ENCODE data around the gene ANK2. TPM values are rescaled to one million over a fixed set of nuclear protein-coding genes. Genes with fewer than 3 reads are reported as not detected.
"Not testable (repeated sequence)": the region's sequence is repeated elsewhere in the genome, so short reads cannot be mapped to it uniquely, and the experiment has no call there.

The ANK2 gene
- total and polyA plus RNA-seq, 4 donors = 231 to 512 (median 262) TPM

GRCh38 chr4:113170805-113171468 is 121.5 kb downstream of the ANK2 start:
- Histone ChIP-seq H3K36me3 (ENCODE audit: control insufficient read depth, insufficient read depth, low read length) (peaks cover 2% of the 10 kb centered on the region), H3K9me3 (ENCODE audit: control insufficient read depth, insufficient read depth, low read length) (no peaks in the 10 kb centered on the region), H3K4me1 (ENCODE audit: control insufficient read depth, insufficient read depth, low read length) (no peaks in the 10 kb centered on the region), H3K4me3 (ENCODE audit: low read depth, low read length) (no peak overlapping the region), H3K27me3 (ENCODE audit: control insufficient read depth, insufficient read depth, low read length) (no peaks in the 10 kb centered on the region), H3K27ac (ENCODE audit: low read depth, low read length) (peak overlapping the region; percentile 41)
- WGBS (ENCODE audit: insufficient coverage) = no CpG with 5 or more reads among the region's 2 CpGs
- no peak for DNase-seq (ENCODE audit: low read depth in 4 of 6, low spot score in 6 of 6)

- 82% methylated on average over 2 of the region's 5 CpGs for WGBS (ENCODE audit: insufficient coverage)
- Histone ChIP-seq H3K27me3 (ENCODE audit: control insufficient read depth, insufficient read depth, low read length) (no peaks in the 10 kb centered on the region), H3K4me3 (ENCODE audit: low read depth, low read length) (no peak overlapping the region), H3K4me1 (ENCODE audit: control insufficient read depth, insufficient read depth, low read length) (no peaks in the 10 kb centered on the region), H3K36me3 (ENCODE audit: control insufficient read depth, insufficient read depth, low read length) (peaks cover 4% of the 10 kb centered on the region), H3K27ac (ENCODE audit: low read depth, low read length) (no peak overlapping the region), H3K9me3 (ENCODE audit: control insufficient read depth, insufficient read depth, low read length) (no peaks in the 10 kb centered on the region)
- DNase-seq (ENCODE audit: low read depth in 4 of 6, low spot score in 6 of 6) = no peak
Observed at GRCh38 chr4:113173126-113173792, 123.8 kb downstream of the ANK2 start.

GRCh38 chr4:113173793-113174264 is 124.4 kb downstream of the ANK2 start:
- H3K4me3 ChIP-seq (ENCODE audit: low read depth, low read length) = no peak overlapping the region
- H3K36me3 ChIP-seq (ENCODE audit: control insufficient read depth, insufficient read depth, low read length) = peaks cover 5% of the 10 kb centered on the region
- 20% methylated on average over 1 of the region's 3 CpGs for WGBS (ENCODE audit: insufficient coverage)
- no peak overlapping the region for H3K27ac ChIP-seq (ENCODE audit: low read depth, low read length)
- H3K4me1 ChIP-seq (ENCODE audit: control insufficient read depth, insufficient read depth, low read length) = no peaks in the 10 kb centered on the region
- H3K27me3 ChIP-seq (ENCODE audit: control insufficient read depth, insufficient read depth, low read length) = no peaks in the 10 kb centered on the region
- peak in 1 of 6 donors; percentile 28 for DNase-seq (ENCODE audit: low read depth in 4 of 6, low spot score in 6 of 6)
- no peaks in the 10 kb centered on the region for H3K9me3 ChIP-seq (ENCODE audit: control insufficient read depth, insufficient read depth, low read length)

GRCh38 chr4:113179091-113179490 is 129.6 kb downstream of the ANK2 start:
- Histone ChIP-seq H3K4me1 (ENCODE audit: control insufficient read depth, insufficient read depth, low read length) (no peaks in the 10 kb centered on the region), H3K36me3 (ENCODE audit: control insufficient read depth, insufficient read depth, low read length) (peaks cover 5% of the 10 kb centered on the region), H3K4me3 (ENCODE audit: low read depth, low read length) (no peak overlapping the region), H3K9me3 (ENCODE audit: control insufficient read depth, insufficient read depth, low read length) (no peaks in the 10 kb centered on the region), H3K27me3 (ENCODE audit: control insufficient read depth, insufficient read depth, low read length) (no peaks in the 10 kb centered on the region), H3K27ac (ENCODE audit: low read depth, low read length) (no peak overlapping the region)
- DNase-seq (ENCODE audit: low read depth in 4 of 6, low spot score in 6 of 6) = peak in 1 of 6 donors; percentile 35
- no CpG with 5 or more reads among the region's 1 CpG for WGBS (ENCODE audit: insufficient coverage)

- no CpG with 5 or more reads among the region's 2 CpGs for WGBS (ENCODE audit: insufficient coverage)
- Histone ChIP-seq H3K27ac (ENCODE audit: low read depth, low read length) (no peak overlapping the region), H3K36me3 (ENCODE audit: control insufficient read depth, insufficient read depth, low read length) (peaks cover 5% of the 10 kb centered on the region), H3K4me3 (ENCODE audit: low read depth, low read length) (no peak overlapping the region), H3K27me3 (ENCODE audit: control insufficient read depth, insufficient read depth, low read length) (no peaks in the 10 kb centered on the region), H3K4me1 (ENCODE audit: control insufficient read depth, insufficient read depth, low read length) (no peaks in the 10 kb centered on the region), H3K9me3 (ENCODE audit: control insufficient read depth, insufficient read depth, low read length) (peaks cover 2% of the 10 kb centered on the region)
- no peak for DNase-seq (ENCODE audit: low read depth in 4 of 6, low spot score in 6 of 6)
Observed at GRCh38 chr4:113179996-113180395, 130.5 kb downstream of the ANK2 start.

GRCh38 chr4:113181289-113182007 is 132.0 kb downstream of the ANK2 start:
- H3K4me1 ChIP-seq (ENCODE audit: control insufficient read depth, insufficient read depth, low read length) = no peaks in the 10 kb centered on the region
- DNase-seq (ENCODE audit: low read depth in 4 of 6, low spot score in 6 of 6) = no peak
- peaks cover 2% of the 10 kb centered on the region for H3K36me3 ChIP-seq (ENCODE audit: control insufficient read depth, insufficient read depth, low read length)
- H3K4me3 ChIP-seq (ENCODE audit: low read depth, low read length) = no peak overlapping the region
- WGBS (ENCODE audit: insufficient coverage) = 94% methylated on average over 8 of the region's 11 CpGs
- H3K27me3 ChIP-seq (ENCODE audit: control insufficient read depth, insufficient read depth, low read length) = no peaks in the 10 kb centered on the region
- no peak overlapping the region for H3K27ac ChIP-seq (ENCODE audit: low read depth, low read length)
- H3K9me3 ChIP-seq (ENCODE audit: control insufficient read depth, insufficient read depth, low read length) = peaks cover 2% of the 10 kb centered on the region

GRCh38 chr4:113183032-113183605 is 133.7 kb downstream of the ANK2 start:
- no peak overlapping the region for H3K27ac ChIP-seq (ENCODE audit: low read depth, low read length)
- H3K27me3 ChIP-seq (ENCODE audit: control insufficient read depth, insufficient read depth, low read length) = no peaks in the 10 kb centered on the region
- no peaks in the 10 kb centered on the region for H3K4me1 ChIP-seq (ENCODE audit: control insufficient read depth, insufficient read depth, low read length)
- no peak overlapping the region for H3K4me3 ChIP-seq (ENCODE audit: low read depth, low read length)
- peak in 1 of 6 donors; percentile 35 for DNase-seq (ENCODE audit: low read depth in 4 of 6, low spot score in 6 of 6)
- WGBS (ENCODE audit: insufficient coverage) = 84% methylated on average over 5 of the region's 5 CpGs
- peaks cover 2% of the 10 kb centered on the region for H3K9me3 ChIP-seq (ENCODE audit: control insufficient read depth, insufficient read depth, low read length)
- H3K36me3 ChIP-seq (ENCODE audit: control insufficient read depth, insufficient read depth, low read length) = peaks cover 2% of the 10 kb centered on the region

GRCh38 chr4:113186220-113186619 is 136.8 kb downstream of the ANK2 start:
- not testable (repeated sequence) for H3K27ac ChIP-seq (ENCODE audit: low read depth, low read length); H3K4me3 ChIP-seq (ENCODE audit: low read depth, low read length); H3K4me1 ChIP-seq (ENCODE audit: control insufficient read depth, insufficient read depth, low read length); DNase-seq (ENCODE audit: low read depth in 4 of 6, low spot score in 6 of 6); H3K36me3 ChIP-seq (ENCODE audit: control insufficient read depth, insufficient read depth, low read length); H3K27me3 ChIP-seq (ENCODE audit: control insufficient read depth, insufficient read depth, low read length); H3K9me3 ChIP-seq (ENCODE audit: control insufficient read depth, insufficient read depth, low read length)
- WGBS (ENCODE audit: insufficient coverage) = no CpG with 5 or more reads among the region's 4 CpGs

- Histone ChIP-seq H3K4me1 (ENCODE audit: control insufficient read depth, insufficient read depth, low read length) (no peaks in the 10 kb centered on the region), H3K36me3 (ENCODE audit: control insufficient read depth, insufficient read depth, low read length) (no peaks in the 10 kb centered on the region), H3K27ac (ENCODE audit: low read depth, low read length) (no peak overlapping the region), H3K9me3 (ENCODE audit: control insufficient read depth, insufficient read depth, low read length) (peaks cover 2% of the 10 kb centered on the region), H3K4me3 (ENCODE audit: low read depth, low read length) (no peak overlapping the region), H3K27me3 (ENCODE audit: control insufficient read depth, insufficient read depth, low read length) (no peaks in the 10 kb centered on the region)
- no peak for DNase-seq (ENCODE audit: low read depth in 4 of 6, low spot score in 6 of 6)
Observed at GRCh38 chr4:113186913-113187312, 137.5 kb downstream of the ANK2 start.

Measured in spinal cord (tissue), 10 donors.